K562 (cell line): ENCODE results near the gene CREB3L1. TPM values are rescaled to one million over a fixed set of nuclear protein-coding genes. Genes with fewer than 3 reads are reported as not detected.

ENCODE experiments used
- ATF1 ChIP-seq, 2 experiments: fragments of 450-650 bp in 1 of 2; IDR thresholded peaks; 2 replicates each; pipeline ENCODE4 v1.6.1; 2016; ENCODE audit warnings: missing compliant biosample characterization in 1 of 2, missing genetic modification characterization in 1 of 2
- CBX8 ChIP-seq: fragments of 200-600 bp; sonication (generic); IDR thresholded peaks from 2 replicates; pipeline ENCODE4 v1.6.1; 2012; ENCODE audit warnings: borderline replicate concordance, mixed run types, low read depth, mild to moderate bottlenecking, moderate library complexity, mixed read lengths, low read length, control low read depth, inconsistent platforms; ENCODE audit not compliant: poor library complexity, severe bottlenecking; ENCODE audit errors: extremely low read depth
- CHCHD3 ChIP-seq: fragments of 250-450 bp; sonication (Bioruptor Pico); IDR thresholded peaks from 2 replicates; pipeline ENCODE4 v2.1.2; 2022; ENCODE audit warnings: mild to moderate bottlenecking
- MIER1 ChIP-seq: fragments of 450-650 bp; IDR thresholded peaks from 2 replicates; pipeline ENCODE4 v1.6.1; 2016; ENCODE audit warnings: antibody characterized with exemption, mild to moderate bottlenecking, low read depth
- MTA2 ChIP-seq: fragments of 450-650 bp; IDR thresholded peaks from 2 replicates; pipeline ENCODE4 v1.6.1; 2016; ENCODE audit warnings: low read depth
- NFE2L1 ChIP-seq: fragments of 450-650 bp; IDR thresholded peaks from 2 replicates; pipeline ENCODE4 v1.6.1; 2016; ENCODE audit warnings: missing genetic modification characterization, low read depth, mild to moderate bottlenecking, missing compliant biosample characterization, moderate library complexity, borderline replicate concordance
- RBBP5 ChIP-seq: fragments of 200-600 bp; sonication (generic); IDR thresholded peaks from 2 replicates; pipeline ENCODE4 v1.6.1; 2012; ENCODE audit warnings: borderline replicate concordance, mild to moderate bottlenecking, low read length, control low read depth, inconsistent platforms; ENCODE audit not compliant: insufficient read depth, poor library complexity, severe bottlenecking
- SAFB2 ChIP-seq: fragments of 200-400 bp; formaldehyde crosslinking; IDR thresholded peaks from 2 replicates; pipeline ENCODE4 v1.6.1; 2018; ENCODE audit warnings: borderline replicate concordance, low read length, low read depth, moderate library complexity; ENCODE audit not compliant: severe bottlenecking
- SIRT6 ChIP-seq: IDR thresholded peaks from one replicate; pipeline ENCODE4 v1.6.1; 2012; ENCODE audit warnings: low read depth, mild to moderate bottlenecking, control low read depth, inconsistent platforms, low read length, moderate library complexity
- SMARCE1 ChIP-seq: fragments of 450-650 bp; IDR thresholded peaks from 2 replicates; pipeline ENCODE4 v1.7.1; 2016; ENCODE audit warnings: mild to moderate bottlenecking
- TAF9B ChIP-seq: fragments of 450-650 bp; IDR thresholded peaks from 2 replicates; pipeline ENCODE4 v1.6.1; 2018; ENCODE audit warnings: mild to moderate bottlenecking; ENCODE audit not compliant: partially characterized antibody
- TCF7 ChIP-seq: sonication (generic); IDR thresholded peaks from 2 replicates; pipeline ENCODE4 v1.6.1; 2016; ENCODE audit warnings: antibody characterized with exemption, borderline replicate concordance
- THRAP3 ChIP-seq: fragments of 450-650 bp; IDR thresholded peaks from 2 replicates; pipeline ENCODE4 v1.6.1; 2016; ENCODE audit warnings: mild to moderate bottlenecking, inconsistent platforms, borderline replicate concordance
- ZC3H8 ChIP-seq: fragments of 450-650 bp; IDR thresholded peaks from 2 replicates; pipeline ENCODE4 v1.6.1; 2017
- ZKSCAN3 ChIP-seq: fragments of 250-450 bp; sonication (Bioruptor Pico); IDR thresholded peaks from 2 replicates; pipeline ENCODE4 v1.4.0; 2020
- ZNF431 ChIP-seq: sonication (generic); formaldehyde crosslinking; IDR thresholded peaks from 2 replicates; pipeline ENCODE4 v1.8.0; 2022; ENCODE audit warnings: mild to moderate bottlenecking, missing genetic modification reagents
- ZNF79 ChIP-seq: fragments of 250-450 bp; sonication (Bioruptor Pico); IDR thresholded peaks from 2 replicates; pipeline ENCODE4 v1.4.0; 2020; ENCODE audit warnings: low read depth, mild to moderate bottlenecking, moderate library complexity
- polyA plus RNA-seq, 8 experiments: library from polyadenylated mRNA; depleted of rRNA in 4 of 8; stranded (reverse) in 5 of 8; unstranded in 3 of 8; fragments of >200 nt; fragmentation: Nextera tagmentation in 2 of 8; fragmentation: Illumina TruSeq in 1 of 8; extraction: Ambion mirVana in 2 of 8; extraction: Trizol in 1 of 8; gene quantifications; 2 replicates each; pipeline versions ENCODE4 v1.2.1 to v1.2.3, GENCODE V29; 2011 to 2014; ENCODE audit warnings: inconsistent platforms in 1 of 8, missing spikeins in 1 of 8
- total RNA-seq, 7 experiments: library from RNA; depleted of rRNA in 6 of 7; stranded (reverse); fragments of >200 nt in 6 of 7; fragmentation: Illumina TruSeq in 2 of 7; extraction: Trizol in 2 of 7; gene quantifications; 2 replicates each; pipeline versions ENCODE4 v1.2.1 to v1.2.3, GENCODE V29; 2011 to 2021; ENCODE audit warnings: low replicate concordance in 1 of 7
- TF ChIP-seq, protein P1 (sequence below): sonication (generic); formaldehyde crosslinking; IDR thresholded peaks from 2 replicates; pipeline ENCODE4 v1.4.0; 2020; ENCODE audit warnings: mild to moderate bottlenecking, missing genetic modification reagents
- TF ChIP-seq, protein P2 (sequence below): fragments of 450-650 bp; formaldehyde crosslinking; IDR thresholded peaks from 2 replicates; pipeline ENCODE4 v1.4.0; 2022; ENCODE audit warnings: missing genetic modification characterization
- TF ChIP-seq, protein P3 (sequence below): IDR thresholded peaks from 3 replicates; pipeline ENCODE4 v1.6.1; 2011; ENCODE audit warnings: borderline replicate concordance, mild to moderate bottlenecking; ENCODE audit not compliant: insufficient read length, insufficient read depth
- TF ChIP-seq, protein P4 (sequence below): IDR thresholded peaks from 2 replicates; pipeline ENCODE4 v1.6.1; 2012; ENCODE audit warnings: low read depth, low read length, improper control_type of control experiment, borderline replicate concordance

The CREB3L1 gene
- total and polyA plus RNA-seq, 9 of the 15 experiments (the other 6 are each of a cell fraction or from before 2014, with no cell fraction given) = 1.2 to 27.6 (median 3.7) TPM

DNA sequence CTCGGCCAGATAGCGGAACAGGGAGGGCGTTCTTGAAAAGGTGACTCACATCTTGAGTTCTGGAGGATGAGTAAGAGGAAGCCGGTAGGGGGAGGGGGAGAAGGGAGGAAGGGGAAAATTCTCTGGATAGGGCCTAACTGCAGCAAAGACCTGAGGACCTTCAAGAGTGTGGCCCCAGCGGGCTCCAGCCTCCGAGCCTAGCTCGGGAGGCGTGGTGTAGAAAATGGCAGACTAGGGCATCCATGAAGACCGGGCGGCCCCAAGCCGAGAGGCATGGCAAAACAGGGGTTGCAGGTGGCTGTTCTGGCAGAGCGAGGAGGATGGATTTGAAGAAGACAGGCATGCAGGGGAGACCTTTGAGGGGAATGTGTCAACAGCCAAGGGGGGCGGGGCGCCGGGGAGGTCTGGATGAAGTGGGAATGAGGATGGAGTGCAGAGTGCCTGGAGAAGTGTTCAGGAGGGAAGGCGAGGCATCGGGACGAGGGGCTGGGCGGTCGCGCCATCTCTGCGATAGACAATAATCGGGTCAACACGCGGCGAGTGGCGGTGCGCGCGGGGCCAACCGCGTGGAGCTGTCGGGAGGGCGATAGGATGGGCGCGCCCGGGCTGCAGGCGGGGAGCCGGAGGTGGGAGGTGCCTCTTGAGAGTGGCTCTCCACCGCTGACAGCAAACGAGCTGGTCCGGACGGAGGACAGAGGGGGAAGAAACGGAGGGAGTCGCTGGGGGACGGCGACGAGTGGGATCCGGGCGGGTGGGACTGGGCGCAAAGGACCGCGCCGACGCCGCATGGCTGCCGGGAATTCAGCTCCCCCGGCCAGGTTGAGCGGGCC lies 40.0 kb upstream of the CREB3L1 start (continued):
- TF ChIP-seq, protein P1, sequence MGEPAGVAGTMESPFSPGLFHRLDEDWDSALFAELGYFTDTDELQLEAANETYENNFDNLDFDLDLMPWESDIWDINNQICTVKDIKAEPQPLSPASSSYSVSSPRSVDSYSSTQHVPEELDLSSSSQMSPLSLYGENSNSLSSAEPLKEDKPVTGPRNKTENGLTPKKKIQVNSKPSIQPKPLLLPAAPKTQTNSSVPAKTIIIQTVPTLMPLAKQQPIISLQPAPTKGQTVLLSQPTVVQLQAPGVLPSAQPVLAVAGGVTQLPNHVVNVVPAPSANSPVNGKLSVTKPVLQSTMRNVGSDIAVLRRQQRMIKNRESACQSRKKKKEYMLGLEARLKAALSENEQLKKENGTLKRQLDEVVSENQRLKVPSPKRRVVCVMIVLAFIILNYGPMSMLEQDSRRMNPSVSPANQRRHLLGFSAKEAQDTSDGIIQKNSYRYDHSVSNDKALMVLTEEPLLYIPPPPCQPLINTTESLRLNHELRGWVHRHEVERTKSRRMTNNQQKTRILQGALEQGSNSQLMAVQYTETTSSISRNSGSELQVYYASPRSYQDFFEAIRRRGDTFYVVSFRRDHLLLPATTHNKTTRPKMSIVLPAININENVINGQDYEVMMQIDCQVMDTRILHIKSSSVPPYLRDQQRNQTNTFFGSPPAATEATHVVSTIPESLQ (CRISPR knock-in tag) = no peak; the same call in 1 of the 2 replicates
- no peak for TF ChIP-seq NFE2L1 (tag)
- TF ChIP-seq TCF7 = no peak
- TF ChIP-seq MTA2 = 0 out of 2 replicates have a peak, but pooled peaks have one; percentile 4
- TF ChIP-seq ZC3H8 = no peak
- TF ChIP-seq, protein P2, sequence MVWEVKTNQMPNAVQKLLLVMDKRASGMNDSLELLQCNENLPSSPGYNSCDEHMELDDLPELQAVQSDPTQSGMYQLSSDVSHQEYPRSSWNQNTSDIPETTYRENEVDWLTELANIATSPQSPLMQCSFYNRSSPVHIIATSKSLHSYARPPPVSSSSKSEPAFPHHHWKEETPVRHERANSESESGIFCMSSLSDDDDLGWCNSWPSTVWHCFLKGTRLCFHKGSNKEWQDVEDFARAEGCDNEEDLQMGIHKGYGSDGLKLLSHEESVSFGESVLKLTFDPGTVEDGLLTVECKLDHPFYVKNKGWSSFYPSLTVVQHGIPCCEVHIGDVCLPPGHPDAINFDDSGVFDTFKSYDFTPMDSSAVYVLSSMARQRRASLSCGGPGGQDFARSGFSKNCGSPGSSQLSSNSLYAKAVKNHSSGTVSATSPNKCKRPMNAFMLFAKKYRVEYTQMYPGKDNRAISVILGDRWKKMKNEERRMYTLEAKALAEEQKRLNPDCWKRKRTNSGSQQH (CRISPR knock-in tag) = peak; percentile 86
- peak; percentile 97 for TF ChIP-seq SMARCE1
- no peak for TF ChIP-seq ZNF79 (CRISPR knock-in tag)
- peak; percentile 88 for TF ChIP-seq TAF9B
- TF ChIP-seq CHCHD3 (CRISPR knock-in tag) = no peak
- TF ChIP-seq, protein P3, sequence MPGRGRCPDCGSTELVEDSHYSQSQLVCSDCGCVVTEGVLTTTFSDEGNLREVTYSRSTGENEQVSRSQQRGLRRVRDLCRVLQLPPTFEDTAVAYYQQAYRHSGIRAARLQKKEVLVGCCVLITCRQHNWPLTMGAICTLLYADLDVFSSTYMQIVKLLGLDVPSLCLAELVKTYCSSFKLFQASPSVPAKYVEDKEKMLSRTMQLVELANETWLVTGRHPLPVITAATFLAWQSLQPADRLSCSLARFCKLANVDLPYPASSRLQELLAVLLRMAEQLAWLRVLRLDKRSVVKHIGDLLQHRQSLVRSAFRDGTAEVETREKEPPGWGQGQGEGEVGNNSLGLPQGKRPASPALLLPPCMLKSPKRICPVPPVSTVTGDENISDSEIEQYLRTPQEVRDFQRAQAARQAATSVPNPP = no peak
- no peak for TF ChIP-seq ATF1 (CRISPR knock-in tag; IDR thresholded peaks at IDR 0.05)
- no peak for TF ChIP-seq ATF1 (tag; IDR thresholded peaks at IDR 0.05)
- TF ChIP-seq ZNF431 (CRISPR knock-in tag) = peak; percentile 64; the same call in 1 of the 2 replicates
- TF ChIP-seq ZKSCAN3 (CRISPR knock-in tag) = no peak
- no peak; the same call in 1 of the 2 replicates for TF ChIP-seq THRAP3
- TF ChIP-seq SIRT6 = no peak
- no peak for TF ChIP-seq CBX8
- TF ChIP-seq SAFB2 = no peak
- TF ChIP-seq, protein P4, sequence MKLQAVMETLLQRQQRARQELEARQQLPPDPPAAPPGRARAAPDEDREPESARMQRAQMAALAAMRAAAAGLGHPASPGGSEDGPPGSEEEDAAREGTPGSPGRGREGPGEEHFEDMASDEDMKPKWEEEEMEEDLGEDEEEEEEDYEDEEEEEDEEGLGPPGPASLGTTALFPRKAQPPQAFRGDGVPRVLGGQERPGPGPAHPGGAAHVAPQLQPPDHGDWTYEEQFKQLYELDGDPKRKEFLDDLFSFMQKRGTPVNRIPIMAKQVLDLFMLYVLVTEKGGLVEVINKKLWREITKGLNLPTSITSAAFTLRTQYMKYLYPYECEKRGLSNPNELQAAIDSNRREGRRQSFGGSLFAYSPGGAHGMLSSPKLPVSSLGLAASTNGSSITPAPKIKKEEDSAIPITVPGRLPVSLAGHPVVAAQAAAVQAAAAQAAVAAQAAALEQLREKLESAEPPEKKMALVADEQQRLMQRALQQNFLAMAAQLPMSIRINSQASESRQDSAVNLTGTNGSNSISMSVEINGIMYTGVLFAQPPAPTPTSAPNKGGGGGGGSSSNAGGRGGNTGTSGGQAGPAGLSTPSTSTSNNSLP = 0 out of 2 replicates have a peak, but pooled peaks have one; percentile 23
- peak; percentile 40 for TF ChIP-seq RBBP5
- peak; percentile 68; the same call in 1 of the 2 replicates for TF ChIP-seq MIER1
